A673 (cell line): ENCODE results near the gene GIN1. TPM values are rescaled to one million over a fixed set of nuclear protein-coding genes. Genes with fewer than 3 reads are reported as not detected.
A peak's percentile ranks its signal among the peaks of the same experiment; 100 is the strongest.

Experiments used
- BruUV-seq: library from RNA; stranded (reverse); fragments of 400-500 nt; replicated peaks from 2 replicates; lab custom pipeline; 2021; lab: Mats Ljungman, UMichigan
- CTCF ChIA-PET: fragments of 300-600 bp; sonication (Branson Sonifier 250); formaldehyde crosslinking; loops from one replicate; lab custom pipeline; 2022; ENCODE audit warnings: antibody characterized with exemption; lab: Charles Lee
- POLR2A ChIA-PET: fragments of 300-600 bp; sonication (Branson Sonifier 250); formaldehyde crosslinking; loops from one replicate; lab custom pipeline; 2022; ENCODE audit warnings: antibody characterized with exemption; ENCODE audit not compliant: low non-redundant PET; lab: Charles Lee
- DNase-seq: peaks from one replicate; pipeline ENCODE4 v3.0.0-alpha.2; 2015; ENCODE audit warnings: low spot score
- H3K27ac ChIP-seq: fragments of 200-600 bp; sonication (generic); 2 replicates; pipeline ENCODE4 v1.5.1; 2016; ENCODE audit warnings: mixed run types, low read depth, mild to moderate bottlenecking, mixed read lengths, antibody characterized with exemption, low read length; ENCODE audit not compliant: poor library complexity, severe bottlenecking
- H3K27me3 ChIP-seq: fragments of 200-600 bp; sonication (generic); replicated peaks from 2 replicates; pipeline ENCODE4 v1.6.1; 2017; ENCODE audit warnings: mixed run types, low read depth, mild to moderate bottlenecking, mixed read lengths, antibody characterized with exemption, low read length; ENCODE audit not compliant: insufficient read depth, poor library complexity
- H3K36me3 ChIP-seq: fragments of 200-600 bp; sonication (generic); 2 replicates; pipeline ENCODE4 v1.6.1; 2016; ENCODE audit warnings: mixed run types, mild to moderate bottlenecking, mixed read lengths, antibody characterized with exemption, low read length; ENCODE audit not compliant: insufficient read depth, poor library complexity, severe bottlenecking
- H3K4me1 ChIP-seq: fragments of 200-600 bp; sonication (generic); 2 replicates; pipeline ENCODE4 v1.6.1; 2017; ENCODE audit warnings: mixed run types, mild to moderate bottlenecking, mixed read lengths, antibody characterized with exemption, low read length; ENCODE audit not compliant: insufficient read depth, poor library complexity, severe bottlenecking
- H3K4me3 ChIP-seq: fragments of 200-600 bp; sonication (generic); 2 replicates; pipeline ENCODE4 v1.5.1; 2016; ENCODE audit warnings: low read depth, mixed run types, mild to moderate bottlenecking, mixed read lengths, low read length; ENCODE audit not compliant: poor library complexity, severe bottlenecking
- H3K9me3 ChIP-seq: fragments of 200-600 bp; sonication (generic); 2 replicates; pipeline ENCODE4 v1.6.1; 2016; ENCODE audit warnings: mixed run types, low read depth, mild to moderate bottlenecking, mixed read lengths, antibody characterized with exemption, low read length; ENCODE audit not compliant: poor library complexity, severe bottlenecking
- EZH2 ChIP-seq: fragments of 200-600 bp; sonication (generic); IDR thresholded peaks from 2 replicates; pipeline ENCODE4 v1.6.1; 2017; ENCODE audit warnings: borderline replicate concordance, low read depth, mild to moderate bottlenecking, mixed read lengths, antibody characterized with exemption, low read length; ENCODE audit not compliant: poor library complexity, severe bottlenecking
- intact Hi-C: fragments of 100-400 bp; cut with micrococcal nuclease; formaldehyde crosslinking; loops from one replicate; pipeline ENCODE4 v1.10.0; 2022; ENCODE audit not compliant: unreplicated experiment
- total RNA-seq: library from RNA; stranded (reverse); gene quantifications from 2 replicates; pipeline ENCODE4 v1.2.3, GENCODE V29; 2021
- TF ChIP-seq, protein P1 (sequence below): fragments of 300-800, 200-600 bp; sonication (generic); conservative IDR thresholded peaks from 2 replicates; pipeline ENCODE4 v1.5.1; 2017; ENCODE audit warnings: low read depth, mild to moderate bottlenecking, antibody characterized with exemption, low read length, moderate library complexity, mixed read lengths

Gene GIN1
- total RNA-seq, 1 experiment from 2014 or later: 12.5 TPM

DNA sequence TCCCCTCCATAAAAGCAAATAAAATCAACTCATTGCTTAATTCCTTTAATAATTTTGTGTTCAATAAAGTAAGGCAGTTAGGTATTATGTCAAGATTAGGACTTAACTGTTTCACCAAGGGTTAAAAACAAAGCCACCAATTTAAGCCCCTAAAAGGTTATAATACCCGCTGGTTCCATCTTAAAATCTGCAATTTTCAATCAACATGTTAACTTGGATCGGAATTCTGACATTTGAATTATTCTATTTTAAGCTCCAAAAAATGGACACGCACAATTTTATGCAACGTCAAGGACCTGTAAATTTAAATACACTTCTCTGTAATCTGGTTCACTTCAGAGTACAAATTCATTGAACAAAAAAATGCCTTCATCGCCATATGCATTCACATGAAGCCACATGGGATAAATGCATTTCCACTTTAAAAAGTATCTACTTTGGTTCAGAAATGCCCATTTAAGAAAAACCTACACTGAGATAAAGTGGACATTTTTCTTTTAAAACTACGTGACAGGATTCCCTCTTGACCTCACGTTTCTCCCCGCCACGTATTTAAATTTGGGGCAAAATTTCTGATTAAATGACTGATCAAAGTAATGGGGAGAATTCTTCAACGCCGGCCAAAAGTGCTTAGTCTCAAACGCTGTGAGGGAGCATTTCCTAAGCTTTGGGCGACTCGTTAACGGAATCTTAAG is 721 bp downstream of the GIN1 start:
- no peaks in the 10 kb centered on the region for H3K27me3 ChIP-seq
- ChIA-PET POLR2A (interaction anchor here (0.5 to 0.6 kb wide), 2 partner anchors 444 to 1671 kb away, joined by 4 to 11 read pairs; partner anchors contain the start of gene NUDT12), CTCF (no interaction called here)
- BruUV-seq: TSS peak; percentile 93
- H3K4me1 ChIP-seq: no peaks in the 10 kb centered on the region
- intact Hi-C loops: no loop called here
- TF ChIP-seq EZH2: no peak
- no peaks in the 10 kb centered on the region for H3K9me3 ChIP-seq
- no peaks in the 10 kb centered on the region for H3K36me3 ChIP-seq
- peak; percentile 39 for DNase-seq
- peak overlapping the region; percentile 78 for H3K4me3 ChIP-seq
- H3K27ac ChIP-seq: peak overlapping the region; percentile 94

DNA sequence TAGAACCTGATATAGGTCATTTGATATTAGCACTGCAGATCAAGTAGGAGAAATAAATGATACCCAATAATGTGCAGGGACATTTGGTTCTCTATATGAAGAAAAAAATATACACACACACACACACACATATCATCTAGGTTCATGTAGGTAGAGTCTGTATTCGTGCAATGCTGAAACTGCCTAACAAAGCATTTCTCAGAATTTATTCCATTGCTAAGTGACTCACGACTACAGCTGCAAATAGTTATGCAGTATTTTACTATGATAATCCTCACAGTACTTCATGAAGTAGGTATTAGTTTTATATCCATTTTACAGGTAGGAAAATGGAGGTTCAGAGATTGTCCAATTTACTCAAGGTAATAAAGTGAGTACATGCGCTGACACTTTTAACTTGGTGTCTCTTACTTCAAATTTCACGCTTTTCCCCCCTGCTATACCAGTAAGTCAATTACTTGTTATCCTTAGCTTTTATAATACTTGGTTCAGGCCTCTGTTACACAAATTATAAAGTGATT is 2.4 kb downstream of the GIN1 start:
- Histone ChIP-seq H3K27me3 (no peaks in the 10 kb centered on the region), H3K27ac (no peak overlapping the region), H3K9me3 (no peaks in the 10 kb centered on the region), H3K36me3 (no peaks in the 10 kb centered on the region), H3K4me3 (no peak overlapping the region), H3K4me1 (no peaks in the 10 kb centered on the region)
- POLR2A ChIA-PET: no interaction called here
- intact Hi-C loops: no loop called here
- no TSS peak for BruUV-seq
- CTCF ChIA-PET: no interaction called here
- no peak for DNase-seq
- TF ChIP-seq EZH2: no peak
- TF ChIP-seq, protein P1, sequence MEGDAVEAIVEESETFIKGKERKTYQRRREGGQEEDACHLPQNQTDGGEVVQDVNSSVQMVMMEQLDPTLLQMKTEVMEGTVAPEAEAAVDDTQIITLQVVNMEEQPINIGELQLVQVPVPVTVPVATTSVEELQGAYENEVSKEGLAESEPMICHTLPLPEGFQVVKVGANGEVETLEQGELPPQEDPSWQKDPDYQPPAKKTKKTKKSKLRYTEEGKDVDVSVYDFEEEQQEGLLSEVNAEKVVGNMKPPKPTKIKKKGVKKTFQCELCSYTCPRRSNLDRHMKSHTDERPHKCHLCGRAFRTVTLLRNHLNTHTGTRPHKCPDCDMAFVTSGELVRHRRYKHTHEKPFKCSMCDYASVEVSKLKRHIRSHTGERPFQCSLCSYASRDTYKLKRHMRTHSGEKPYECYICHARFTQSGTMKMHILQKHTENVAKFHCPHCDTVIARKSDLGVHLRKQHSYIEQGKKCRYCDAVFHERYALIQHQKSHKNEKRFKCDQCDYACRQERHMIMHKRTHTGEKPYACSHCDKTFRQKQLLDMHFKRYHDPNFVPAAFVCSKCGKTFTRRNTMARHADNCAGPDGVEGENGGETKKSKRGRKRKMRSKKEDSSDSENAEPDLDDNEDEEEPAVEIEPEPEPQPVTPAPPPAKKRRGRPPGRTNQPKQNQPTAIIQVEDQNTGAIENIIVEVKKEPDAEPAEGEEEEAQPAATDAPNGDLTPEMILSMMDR: no peak

DNA sequence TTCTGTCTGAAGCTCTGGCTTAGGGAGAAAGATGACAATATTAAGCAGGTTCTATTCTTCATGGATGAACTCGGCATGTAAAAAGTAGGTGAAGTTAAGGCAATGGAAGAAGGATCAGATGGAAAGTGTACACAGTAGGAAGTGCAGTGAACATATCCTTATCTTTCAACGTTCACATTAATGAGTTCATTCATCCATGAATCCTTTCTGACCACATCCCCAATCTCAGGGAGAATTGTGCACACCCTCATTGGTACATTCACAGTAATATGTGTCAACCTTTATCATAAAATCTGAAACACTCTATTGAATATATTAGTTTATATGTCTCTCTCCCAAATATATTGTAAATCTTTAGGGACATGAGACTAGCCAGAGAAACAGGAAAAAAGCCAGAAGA is 5.5 kb downstream of the GIN1 start:
- POLR2A ChIA-PET: interaction anchor here (0.7 kb wide), 1 partner anchor 94 kb away, joined by 3 read pairs; no protein-coding TSS in a partner anchor
- intact Hi-C loops: no loop called here

More for the DNA sequence above, 5.5 kb downstream of the GIN1 start:
- TF ChIP-seq, protein P1: no peak
- no peak for TF ChIP-seq EZH2
- Histone ChIP-seq H3K27ac (no peak overlapping the region), H3K36me3 (no peaks in the 10 kb centered on the region), H3K27me3 (no peaks in the 10 kb centered on the region), H3K9me3 (no peaks in the 10 kb centered on the region), H3K4me3 (no peak overlapping the region), H3K4me1 (no peaks in the 10 kb centered on the region)
- no peak for DNase-seq
- CTCF ChIA-PET: no interaction called here
- BruUV-seq: no TSS peak
